K562 (cell line): Measurements from ENCODE around the gene IMPG2. TPM values are rescaled to one million over a fixed set of nuclear protein-coding genes. Genes with fewer than 3 reads are reported as not detected.

Source experiments
- JUND ChIP-seq, 2 experiments: IDR thresholded peaks; 2 replicates in 1 of 2; 3 replicates in 1 of 2; pipeline ENCODE4 v1.6.1; 2011; ENCODE audit warnings: borderline replicate concordance in 2 of 2, low read depth in 2 of 2, low read length in 2 of 2, improper control_type of control experiment in 1 of 2, missing biosample characterization in 1 of 2, missing genetic modification characterization in 1 of 2, missing genetic modification reagents in 1 of 2
- MYNN ChIP-seq, 2 experiments: sonication (generic); formaldehyde crosslinking in 1 of 2; IDR thresholded peaks; 2 replicates each; pipeline versions ENCODE4 v1.5.0 to v1.6.1; 2016 to 2020; ENCODE audit warnings: antibody characterized with exemption in 1 of 2, missing genetic modification reagents in 1 of 2
- polyA plus RNA-seq, 8 experiments: library from polyadenylated mRNA; depleted of rRNA in 4 of 8; stranded (reverse) in 5 of 8; unstranded in 3 of 8; fragments of >200 nt; fragmentation: Nextera tagmentation in 2 of 8; fragmentation: Illumina TruSeq in 1 of 8; extraction: Ambion mirVana in 2 of 8; extraction: Trizol in 1 of 8; gene quantifications; 2 replicates each; pipeline versions ENCODE4 v1.2.1 to v1.2.3, GENCODE V29; 2011 to 2014; ENCODE audit warnings: inconsistent platforms in 1 of 8, missing spikeins in 1 of 8
- total RNA-seq, 7 experiments: library from RNA; depleted of rRNA in 6 of 7; stranded (reverse); fragments of >200 nt in 6 of 7; fragmentation: Illumina TruSeq in 2 of 7; extraction: Trizol in 2 of 7; gene quantifications; 2 replicates each; pipeline versions ENCODE4 v1.2.1 to v1.2.3, GENCODE V29; 2011 to 2021; ENCODE audit warnings: low replicate concordance in 1 of 7
- TF ChIP-seq, protein P1 (sequence below): fragments of 450-650 bp; IDR thresholded peaks from 2 replicates; pipeline ENCODE4 v1.6.1; 2017; ENCODE audit warnings: antibody characterized with exemption, mild to moderate bottlenecking
- TF ChIP-seq, protein P2 (sequence below), 2 experiments: fragments of 250-450 bp in 1 of 2; fragments of 450-650 bp in 1 of 2; sonication (Bioruptor Pico) in 1 of 2; IDR thresholded peaks; 2 replicates each; pipeline versions ENCODE4 v1.6.1 to v1.8.0; 2016 to 2021; ENCODE audit warnings: mild to moderate bottlenecking in 2 of 2, moderate library complexity in 2 of 2, missing compliant biosample characterization in 1 of 2, missing genetic modification characterization in 1 of 2

Gene IMPG2
- total and polyA plus RNA-seq, 9 of the 15 experiments (the other 6 are each of a cell fraction or from before 2014, with no cell fraction given): 0.04 to 0.36 (median 0.09) TPM

DNA sequence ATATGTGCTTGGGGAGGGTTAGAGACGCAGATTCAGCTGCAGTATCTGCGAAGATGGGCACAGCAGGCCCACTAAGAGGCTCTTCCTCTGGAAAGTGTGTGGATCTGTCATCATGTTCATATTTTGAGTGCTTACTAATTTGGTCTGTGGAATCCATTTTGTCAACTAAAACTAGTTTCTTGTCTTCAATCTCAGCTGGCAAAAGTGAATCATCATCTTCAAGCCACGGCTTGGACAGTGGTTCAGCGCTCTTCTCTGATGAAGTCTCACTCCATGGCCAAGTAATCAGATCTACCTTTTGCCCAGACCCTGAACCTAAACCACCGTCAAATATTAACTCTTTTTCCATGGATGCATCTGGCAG, 76.2 kb downstream of the IMPG2 start (continued):
- TF ChIP-seq, protein P1, sequence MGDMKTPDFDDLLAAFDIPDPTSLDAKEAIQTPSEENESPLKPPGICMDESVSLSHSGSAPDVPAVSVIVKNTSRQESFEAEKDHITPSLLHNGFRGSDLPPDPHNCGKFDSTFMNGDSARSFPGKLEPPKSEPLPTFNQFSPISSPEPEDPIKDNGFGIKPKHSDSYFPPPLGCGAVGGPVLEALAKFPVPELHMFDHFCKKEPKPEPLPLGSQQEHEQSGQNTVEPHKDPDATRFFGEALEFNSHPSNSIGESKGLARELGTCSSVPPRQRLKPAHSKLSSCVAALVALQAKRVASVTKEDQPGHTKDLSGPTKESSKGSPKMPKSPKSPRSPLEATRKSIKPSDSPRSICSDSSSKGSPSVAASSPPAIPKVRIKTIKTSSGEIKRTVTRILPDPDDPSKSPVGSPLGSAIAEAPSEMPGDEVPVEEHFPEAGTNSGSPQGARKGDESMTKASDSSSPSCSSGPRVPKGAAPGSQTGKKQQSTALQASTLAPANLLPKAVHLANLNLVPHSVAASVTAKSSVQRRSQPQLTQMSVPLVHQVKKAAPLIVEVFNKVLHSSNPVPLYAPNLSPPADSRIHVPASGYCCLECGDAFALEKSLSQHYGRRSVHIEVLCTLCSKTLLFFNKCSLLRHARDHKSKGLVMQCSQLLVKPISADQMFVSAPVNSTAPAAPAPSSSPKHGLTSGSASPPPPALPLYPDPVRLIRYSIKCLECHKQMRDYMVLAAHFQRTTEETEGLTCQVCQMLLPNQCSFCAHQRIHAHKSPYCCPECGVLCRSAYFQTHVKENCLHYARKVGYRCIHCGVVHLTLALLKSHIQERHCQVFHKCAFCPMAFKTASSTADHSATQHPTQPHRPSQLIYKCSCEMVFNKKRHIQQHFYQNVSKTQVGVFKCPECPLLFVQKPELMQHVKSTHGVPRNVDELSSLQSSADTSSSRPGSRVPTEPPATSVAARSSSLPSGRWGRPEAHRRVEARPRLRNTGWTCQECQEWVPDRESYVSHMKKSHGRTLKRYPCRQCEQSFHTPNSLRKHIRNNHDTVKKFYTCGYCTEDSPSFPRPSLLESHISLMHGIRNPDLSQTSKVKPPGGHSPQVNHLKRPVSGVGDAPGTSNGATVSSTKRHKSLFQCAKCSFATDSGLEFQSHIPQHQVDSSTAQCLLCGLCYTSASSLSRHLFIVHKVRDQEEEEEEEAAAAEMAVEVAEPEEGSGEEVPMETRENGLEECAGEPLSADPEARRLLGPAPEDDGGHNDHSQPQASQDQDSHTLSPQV: no peak
- TF ChIP-seq MYNN (IDR thresholded peaks at IDR 0.05): no peak
- TF ChIP-seq MYNN (CRISPR knock-in tag; IDR thresholded peaks at IDR 0.05): no peak
- TF ChIP-seq, protein P2, sequence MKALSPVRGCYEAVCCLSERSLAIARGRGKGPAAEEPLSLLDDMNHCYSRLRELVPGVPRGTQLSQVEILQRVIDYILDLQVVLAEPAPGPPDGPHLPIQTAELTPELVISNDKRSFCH (CRISPR knock-in tag; IDR thresholded peaks at IDR 0.05): no peak
- TF ChIP-seq, protein P2 (tag; IDR thresholded peaks at IDR 0.05): no peak
- no peak for TF ChIP-seq JUND (IDR thresholded peaks at IDR 0.05; ENCODE audit: borderline replicate concordance, low read depth, low read length)
- no peak for TF ChIP-seq JUND (tag; IDR thresholded peaks at IDR 0.05; ENCODE audit: borderline replicate concordance, low read depth, low read length)
